ENCODE data around the gene TYRP1. TPM values are rescaled to one million over a fixed set of nuclear protein-coding genes. Genes with fewer than 3 reads are reported as not detected.

TYRP1 gene
- polyA plus RNA-seq, 1 donor, result 0.37 TPM

- Histone ChIP-seq H3K4me3 (ENCODE audit: low read length) (no peak overlapping the region), H3K9me3 (ENCODE audit: control insufficient read depth, low read depth, low read length) (no peaks in the 10 kb centered on the region), H3K27ac (ENCODE audit: low read length) (no peak overlapping the region), H3K4me1 (ENCODE audit: control insufficient read depth, insufficient read depth, low read length) (no peaks in the 10 kb centered on the region), H3K27me3 (ENCODE audit: control insufficient read depth, insufficient read depth, low read length) (no peaks in the 10 kb centered on the region), H3K36me3 (ENCODE audit: control insufficient read depth, insufficient read depth, low read length) (no peaks in the 10 kb centered on the region)
- 89% methylated on average over 1 of the region's 4 CpGs for WGBS (ENCODE audit: insufficient coverage, low lambda C conversion rate)
- no peak for DNase-seq
Measured at GRCh38 chr9:12696931-12697622, 3.9 kb downstream of the TYRP1 start.

GRCh38 chr9:12697719-12698118 is 4.5 kb downstream of the TYRP1 start:
- H3K4me3 ChIP-seq (ENCODE audit: low read length), result no peak overlapping the region
- H3K4me1 ChIP-seq (ENCODE audit: control insufficient read depth, insufficient read depth, low read length), result no peaks in the 10 kb centered on the region
- 50% methylated on average over 1 of the region's 1 CpG for WGBS (ENCODE audit: insufficient coverage, low lambda C conversion rate)
- H3K27ac ChIP-seq (ENCODE audit: low read length), result no peak overlapping the region
- DNase-seq, result no peak
- H3K36me3 ChIP-seq (ENCODE audit: control insufficient read depth, insufficient read depth, low read length), result no peaks in the 10 kb centered on the region
- H3K9me3 ChIP-seq (ENCODE audit: control insufficient read depth, low read depth, low read length), result no peaks in the 10 kb centered on the region
- no peaks in the 10 kb centered on the region for H3K27me3 ChIP-seq (ENCODE audit: control insufficient read depth, insufficient read depth, low read length)

- H3K4me1 ChIP-seq (ENCODE audit: control insufficient read depth, insufficient read depth, low read length), result no peaks in the 10 kb centered on the region
- no peak overlapping the region for H3K27ac ChIP-seq (ENCODE audit: low read length)
- no peak overlapping the region for H3K4me3 ChIP-seq (ENCODE audit: low read length)
- no peaks in the 10 kb centered on the region for H3K9me3 ChIP-seq (ENCODE audit: control insufficient read depth, low read depth, low read length)
- H3K36me3 ChIP-seq (ENCODE audit: control insufficient read depth, insufficient read depth, low read length), result no peaks in the 10 kb centered on the region
- no CpG with 5 or more reads among the region's 4 CpGs for WGBS (ENCODE audit: insufficient coverage, low lambda C conversion rate)
- DNase-seq, result no peak
- H3K27me3 ChIP-seq (ENCODE audit: control insufficient read depth, insufficient read depth, low read length), result no peaks in the 10 kb centered on the region
Measured at GRCh38 chr9:12698266-12698665, 5.1 kb downstream of the TYRP1 start.

GRCh38 chr9:12698986-12699385 is 5.8 kb downstream of the TYRP1 start:
- Histone ChIP-seq H3K4me1 (ENCODE audit: control insufficient read depth, insufficient read depth, low read length) (no peaks in the 10 kb centered on the region), H3K27ac (ENCODE audit: low read length) (no peak overlapping the region), H3K4me3 (ENCODE audit: low read length) (no peak overlapping the region), H3K36me3 (ENCODE audit: control insufficient read depth, insufficient read depth, low read length) (no peaks in the 10 kb centered on the region), H3K9me3 (ENCODE audit: control insufficient read depth, low read depth, low read length) (no peaks in the 10 kb centered on the region), H3K27me3 (ENCODE audit: control insufficient read depth, insufficient read depth, low read length) (no peaks in the 10 kb centered on the region)
- WGBS (ENCODE audit: insufficient coverage, low lambda C conversion rate), result no CpG with 5 or more reads among the region's 1 CpG
- no peak for DNase-seq

- Histone ChIP-seq H3K9me3 (ENCODE audit: control insufficient read depth, low read depth, low read length) (no peaks in the 10 kb centered on the region), H3K4me3 (ENCODE audit: low read length) (no peak overlapping the region), H3K27me3 (ENCODE audit: control insufficient read depth, insufficient read depth, low read length) (no peaks in the 10 kb centered on the region), H3K4me1 (ENCODE audit: control insufficient read depth, insufficient read depth, low read length) (no peaks in the 10 kb centered on the region), H3K36me3 (ENCODE audit: control insufficient read depth, insufficient read depth, low read length) (no peaks in the 10 kb centered on the region), H3K27ac (ENCODE audit: low read length) (no peak overlapping the region)
- DNase-seq, result no peak
Measured at GRCh38 chr9:12699529-12699928, 6.3 kb downstream of the TYRP1 start.

- H3K27me3 ChIP-seq (ENCODE audit: control insufficient read depth, insufficient read depth, low read length), result no peaks in the 10 kb centered on the region
- H3K4me3 ChIP-seq (ENCODE audit: low read length), result no peak overlapping the region
- no peaks in the 10 kb centered on the region for H3K9me3 ChIP-seq (ENCODE audit: control insufficient read depth, low read depth, low read length)
- no peaks in the 10 kb centered on the region for H3K36me3 ChIP-seq (ENCODE audit: control insufficient read depth, insufficient read depth, low read length)
- no peak overlapping the region for H3K27ac ChIP-seq (ENCODE audit: low read length)
- no peak for DNase-seq
- no peaks in the 10 kb centered on the region for H3K4me1 ChIP-seq (ENCODE audit: control insufficient read depth, insufficient read depth, low read length)
Measured at GRCh38 chr9:12701126-12701525, 7.9 kb downstream of the TYRP1 start.

GRCh38 chr9:12702160-12702758 is 9.1 kb downstream of the TYRP1 start:
- Histone ChIP-seq H3K36me3 (ENCODE audit: control insufficient read depth, insufficient read depth, low read length) (no peaks in the 10 kb centered on the region), H3K4me3 (ENCODE audit: low read length) (no peak overlapping the region), H3K27me3 (ENCODE audit: control insufficient read depth, insufficient read depth, low read length) (no peaks in the 10 kb centered on the region), H3K4me1 (ENCODE audit: control insufficient read depth, insufficient read depth, low read length) (no peaks in the 10 kb centered on the region), H3K9me3 (ENCODE audit: control insufficient read depth, low read depth, low read length) (no peaks in the 10 kb centered on the region), H3K27ac (ENCODE audit: low read length) (no peak overlapping the region)
- no peak for DNase-seq
- WGBS (ENCODE audit: insufficient coverage, low lambda C conversion rate), result 25% methylated on average over 2 of the region's 6 CpGs

GRCh38 chr9:12703996-12704395 is 10.8 kb downstream of the TYRP1 start:
- Histone ChIP-seq H3K4me3 (ENCODE audit: low read length) (no peak overlapping the region), H3K27me3 (ENCODE audit: control insufficient read depth, insufficient read depth, low read length) (no peaks in the 10 kb centered on the region), H3K9me3 (ENCODE audit: control insufficient read depth, low read depth, low read length) (no peaks in the 10 kb centered on the region), H3K27ac (ENCODE audit: low read length) (no peak overlapping the region), H3K36me3 (ENCODE audit: control insufficient read depth, insufficient read depth, low read length) (no peaks in the 10 kb centered on the region), H3K4me1 (ENCODE audit: control insufficient read depth, insufficient read depth, low read length) (no peaks in the 10 kb centered on the region)
- no peak for DNase-seq
- WGBS (ENCODE audit: insufficient coverage, low lambda C conversion rate), result 40% methylated on average over 1 of the region's 1 CpG

GRCh38 chr9:12705738-12706391 is 12.7 kb downstream of the TYRP1 start:
- no peak for DNase-seq
- H3K27me3 ChIP-seq (ENCODE audit: control insufficient read depth, insufficient read depth, low read length), result no peaks in the 10 kb centered on the region
- no peak overlapping the region for H3K4me3 ChIP-seq (ENCODE audit: low read length)
- no peak overlapping the region for H3K27ac ChIP-seq (ENCODE audit: low read length)
- H3K36me3 ChIP-seq (ENCODE audit: control insufficient read depth, insufficient read depth, low read length), result no peaks in the 10 kb centered on the region
- H3K4me1 ChIP-seq (ENCODE audit: control insufficient read depth, insufficient read depth, low read length), result no peaks in the 10 kb centered on the region
- H3K9me3 ChIP-seq (ENCODE audit: control insufficient read depth, low read depth, low read length), result no peaks in the 10 kb centered on the region
- 40% methylated on average over 1 of the region's 1 CpG for WGBS (ENCODE audit: insufficient coverage, low lambda C conversion rate)

- WGBS (ENCODE audit: insufficient coverage, low lambda C conversion rate), result 85% methylated on average over 3 of the region's 5 CpGs
- DNase-seq, result no peak
- Histone ChIP-seq H3K36me3 (ENCODE audit: control insufficient read depth, insufficient read depth, low read length) (no peaks in the 10 kb centered on the region), H3K9me3 (ENCODE audit: control insufficient read depth, low read depth, low read length) (no peaks in the 10 kb centered on the region), H3K27ac (ENCODE audit: low read length) (no peak overlapping the region), H3K27me3 (ENCODE audit: control insufficient read depth, insufficient read depth, low read length) (no peaks in the 10 kb centered on the region), H3K4me3 (ENCODE audit: low read length) (no peak overlapping the region), H3K4me1 (ENCODE audit: control insufficient read depth, insufficient read depth, low read length) (no peaks in the 10 kb centered on the region)
Measured at GRCh38 chr9:12708562-12709298, 15.5 kb downstream of the TYRP1 start.
